SHP77 (cell line): ENCODE results near the gene STOX2.

Experiments
- DNase-seq, 2 experiments: peaks; one replicate each; lab custom pipeline; 2025; lab: John Stamatoyannopoulos, UW

Gene STOX2

DNA sequence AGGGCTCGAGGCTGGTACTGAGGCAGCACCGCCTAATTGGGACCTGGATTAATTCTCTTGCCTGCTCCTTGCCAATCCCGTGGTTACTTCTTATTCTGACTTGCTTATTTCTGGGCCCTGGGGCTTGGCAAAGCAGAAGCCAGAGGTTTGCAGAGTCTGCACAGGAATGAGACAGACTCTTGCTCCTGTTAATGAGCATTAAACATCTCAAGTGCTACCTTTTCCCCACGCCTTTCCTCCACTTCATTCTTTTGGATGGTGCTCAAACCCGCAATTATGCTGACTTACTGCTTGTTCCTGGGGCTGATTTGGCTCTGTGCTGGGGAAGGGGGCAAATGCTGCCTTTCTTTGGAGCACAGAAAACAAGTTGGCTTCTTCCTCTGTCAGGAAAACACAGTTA, 16.5 kb upstream of the STOX2 start:
- no peak for DNase-seq

DNA sequence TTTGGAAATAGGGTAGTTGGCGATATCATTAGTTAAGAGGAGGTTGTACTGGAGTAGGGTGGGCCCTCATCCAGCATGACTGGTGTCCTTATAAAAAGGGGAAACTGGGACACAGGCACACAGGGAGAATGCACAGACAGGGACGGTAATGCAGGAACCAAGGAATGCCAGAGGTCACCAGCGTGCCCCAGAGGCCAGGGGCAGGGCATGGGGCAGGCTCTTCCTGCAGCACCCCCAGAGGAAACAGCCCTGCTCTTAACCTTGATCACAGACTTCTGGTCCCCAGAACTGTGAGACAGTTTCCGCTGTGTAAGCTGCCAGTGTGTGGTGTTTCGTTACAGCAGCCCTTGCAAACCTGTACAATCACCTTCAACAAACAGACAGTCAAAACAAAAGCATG, 15.9 kb upstream of the STOX2 start:
- no peak for DNase-seq

- DNase-seq = no peak
Observed at GRCh38 chr4:183897193-183897592, 7.9 kb upstream of the STOX2 start.

DNA sequence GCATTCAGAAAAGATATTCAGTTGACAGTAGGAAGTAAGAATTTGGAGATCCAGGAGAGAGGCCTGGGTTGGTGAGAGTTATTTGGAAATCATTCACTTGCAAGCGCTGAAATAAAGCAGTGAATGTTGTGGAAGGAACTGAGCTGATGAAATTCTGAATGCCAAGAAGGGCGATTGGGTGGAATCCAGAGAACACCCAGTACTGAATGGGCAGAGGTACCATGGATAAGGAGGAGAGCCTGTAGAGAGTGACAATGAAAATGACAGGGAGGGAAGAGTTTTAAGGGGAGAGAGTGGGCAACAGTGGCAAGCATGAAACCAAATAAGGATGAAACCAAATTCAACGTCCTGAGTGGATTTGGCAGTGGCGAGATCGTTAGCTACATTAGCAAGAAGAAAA, 6.7 kb upstream of the STOX2 start:
- no peak for DNase-seq

DNA sequence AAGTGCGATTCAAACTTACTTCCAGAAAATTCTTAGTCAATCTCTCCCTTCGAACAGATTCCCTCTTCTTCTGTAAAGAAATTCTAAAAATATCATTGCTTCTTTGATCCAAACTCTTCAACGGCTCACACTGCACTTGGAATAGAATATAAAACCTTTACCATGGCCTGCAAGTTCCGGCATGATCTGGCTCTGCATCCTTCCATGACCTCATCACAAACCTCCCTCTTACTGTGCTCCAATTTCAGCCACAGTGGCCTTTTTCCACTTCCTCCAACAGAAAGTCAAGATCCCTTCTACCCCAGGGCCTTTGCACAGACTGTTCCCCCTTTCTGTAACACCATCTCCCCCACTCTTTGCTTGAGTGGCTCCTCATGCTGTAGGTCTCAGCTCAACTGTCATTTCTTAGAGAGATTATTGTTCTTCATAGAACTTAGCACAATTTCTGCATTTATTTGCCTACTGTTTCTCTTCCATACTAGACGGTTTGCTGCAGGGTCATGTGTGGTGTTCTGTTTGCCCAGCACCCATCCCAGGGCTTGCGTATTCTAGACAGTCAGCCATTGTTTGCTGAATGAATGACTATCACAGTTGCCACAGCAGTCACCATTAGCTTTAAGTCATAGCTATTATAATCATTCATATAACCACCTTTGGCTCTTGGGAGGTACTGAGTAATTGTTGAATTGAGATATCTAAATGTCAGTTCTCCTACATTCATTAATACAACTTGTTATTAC, 1.9 kb upstream of the STOX2 start:
- no peak for DNase-seq

DNA sequence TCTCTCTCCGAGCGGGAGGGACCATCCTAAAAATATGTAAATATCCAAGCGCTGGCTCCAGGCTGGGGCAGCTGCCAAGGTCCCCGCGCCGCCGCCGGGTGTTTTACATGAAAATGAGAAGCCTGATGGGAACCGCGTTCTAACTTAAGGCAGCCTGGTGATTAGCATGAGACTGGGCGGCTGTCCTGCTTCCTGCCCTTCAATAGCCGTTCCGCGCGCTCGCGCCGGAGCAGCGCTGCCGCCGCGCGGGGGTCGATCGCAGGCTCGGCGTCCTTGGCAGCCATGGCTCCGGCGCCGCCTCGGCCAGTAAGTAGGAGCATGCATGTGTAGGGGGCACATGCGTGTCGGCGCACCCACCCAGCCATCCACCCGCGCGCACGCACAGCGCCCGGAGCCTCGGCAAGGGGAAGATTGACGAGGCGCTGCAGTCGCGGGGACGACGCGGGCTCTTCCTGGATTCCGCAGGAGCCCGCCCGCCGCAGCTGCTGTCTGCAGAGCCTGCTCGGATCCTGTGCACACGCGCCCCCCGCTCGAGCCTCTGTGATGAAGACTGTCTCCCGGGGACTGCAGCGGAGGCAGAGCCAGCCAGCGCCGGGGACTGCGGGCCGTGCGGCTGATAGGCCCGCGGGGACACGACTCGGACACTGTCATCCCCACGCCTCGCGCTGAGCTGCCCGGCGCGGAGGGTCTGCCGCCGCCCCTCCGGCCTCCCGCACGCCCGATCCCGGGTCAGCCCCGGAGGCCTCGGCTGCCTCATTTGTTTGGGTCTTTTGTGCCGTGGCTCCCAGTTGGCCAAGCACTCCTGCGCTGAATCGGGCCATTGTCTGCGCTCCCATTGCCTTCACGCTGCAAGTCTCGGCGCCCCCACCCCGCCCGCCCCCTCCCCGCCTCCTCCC, 734 bp downstream of the STOX2 start:
- DNase-seq = no peak

DNA sequence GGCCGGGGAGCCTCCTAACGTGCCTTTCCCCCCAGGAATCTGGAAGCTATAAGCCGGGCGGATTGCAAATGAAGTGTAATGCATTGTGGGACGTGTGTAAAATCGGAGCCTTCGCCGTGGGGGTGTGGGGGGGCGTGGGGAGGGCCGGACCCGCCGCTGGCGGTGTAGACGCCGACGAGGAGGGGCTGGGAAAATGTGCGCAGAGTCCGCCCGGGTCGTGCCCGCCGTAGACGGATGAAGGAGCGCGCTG, 1.3 kb downstream of the STOX2 start:
- DNase-seq = no peak

GRCh38 chr4:183906739-183907651, 1.9 kb downstream of the STOX2 start:
- DNase-seq = no peak

DNA sequence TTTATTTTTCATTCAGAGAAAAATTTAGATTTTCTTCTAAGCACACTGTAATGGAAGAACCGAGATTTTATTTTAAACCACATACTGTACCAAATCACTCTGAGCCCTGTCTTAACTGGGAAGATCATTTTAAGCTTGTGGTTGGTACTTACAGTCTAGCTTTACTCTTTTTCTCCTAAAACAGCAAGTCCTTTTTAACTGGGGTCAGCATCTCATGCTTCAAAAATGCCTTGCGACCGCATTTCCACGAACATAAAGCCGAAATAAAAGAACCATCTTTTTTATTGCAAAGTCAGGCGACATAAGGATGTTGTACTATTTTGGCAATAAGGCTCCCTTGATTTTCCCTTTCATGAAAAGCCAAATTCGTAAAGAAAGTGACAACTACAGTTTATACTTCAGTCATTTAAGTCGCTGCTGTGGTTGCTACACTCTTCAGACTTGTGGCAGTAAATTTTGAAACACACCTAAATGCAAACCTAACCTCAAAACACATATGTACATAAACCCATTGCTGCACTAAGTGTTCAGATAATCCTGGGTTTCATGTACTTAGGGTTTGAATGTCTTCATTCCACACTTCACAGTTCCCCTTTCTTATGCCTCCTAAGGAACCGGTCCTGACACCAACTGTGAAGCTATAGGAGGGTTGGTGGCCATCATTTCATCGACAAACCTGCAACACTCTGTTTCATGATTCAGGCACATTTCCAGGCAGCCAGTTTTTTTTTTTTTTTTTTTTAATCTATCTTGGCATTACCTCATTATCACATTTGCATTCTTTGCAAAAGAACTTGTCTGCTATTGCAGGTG, 3.0 kb downstream of the STOX2 start:
- DNase-seq = no peak

DNA sequence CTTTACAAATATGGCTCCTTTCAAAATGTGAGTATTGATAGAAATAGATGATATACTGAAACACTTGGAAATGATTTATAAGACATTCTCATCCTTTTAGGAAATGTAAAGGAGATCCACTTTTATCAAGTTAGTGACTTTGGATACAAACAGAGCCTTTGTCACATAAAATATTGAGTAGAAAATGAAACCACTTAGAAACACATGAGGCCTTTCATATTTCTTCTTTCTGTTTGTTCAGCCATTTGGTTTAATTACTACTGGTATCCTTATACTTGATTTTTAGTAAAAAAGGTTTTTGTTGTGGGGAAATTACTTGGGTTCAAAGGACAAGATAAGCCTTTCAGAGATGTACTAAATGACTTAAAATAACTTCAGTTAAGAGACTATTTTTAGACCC, 4.1 kb downstream of the STOX2 start:
- no peak for DNase-seq

- no peak for DNase-seq
Observed at GRCh38 chr4:183909801-183910200, 4.7 kb downstream of the STOX2 start.

DNA sequence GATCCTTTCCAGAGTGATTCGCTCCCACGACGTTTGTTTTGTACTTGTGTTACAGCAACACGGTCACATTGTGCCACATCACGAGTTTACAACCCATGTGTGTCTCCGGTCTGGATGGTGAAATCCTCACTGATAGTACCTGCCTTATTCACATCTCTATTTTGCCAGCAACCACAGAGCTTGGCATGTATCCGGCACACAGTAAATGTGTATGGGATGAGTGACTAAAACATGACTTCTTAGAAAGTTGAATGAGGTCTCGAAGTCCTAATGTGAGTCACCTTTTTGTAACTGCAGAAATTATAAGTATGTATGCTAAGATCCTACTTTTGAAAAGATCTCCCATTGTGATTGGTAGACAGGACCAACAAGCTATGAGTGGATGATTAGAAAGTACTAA, 7.5 kb downstream of the STOX2 start:
- no peak for DNase-seq

DNA sequence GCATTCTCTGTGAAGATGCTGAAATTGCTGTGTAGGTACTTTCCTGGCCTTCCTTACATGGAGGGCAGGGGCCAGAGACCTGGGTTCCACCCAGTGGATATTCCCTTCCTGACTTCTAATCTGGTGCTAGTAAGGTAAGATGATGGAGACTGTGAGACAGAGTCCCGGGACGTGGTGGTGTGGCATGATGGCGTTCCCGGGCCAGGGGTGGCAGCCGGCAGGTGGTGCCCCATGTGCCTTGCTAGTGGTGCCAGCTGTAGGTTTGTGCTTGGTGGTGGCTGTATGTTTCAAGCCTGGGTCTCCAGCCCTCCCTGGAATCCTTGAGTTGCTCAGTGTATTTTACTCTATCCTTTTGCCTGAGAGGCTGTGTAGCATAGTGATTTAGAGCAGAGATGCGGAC, 10.9 kb downstream of the STOX2 start:
- no peak for DNase-seq

GRCh38 chr4:183918696-183919095, 13.6 kb downstream of the STOX2 start:
- DNase-seq = no peak

DNA sequence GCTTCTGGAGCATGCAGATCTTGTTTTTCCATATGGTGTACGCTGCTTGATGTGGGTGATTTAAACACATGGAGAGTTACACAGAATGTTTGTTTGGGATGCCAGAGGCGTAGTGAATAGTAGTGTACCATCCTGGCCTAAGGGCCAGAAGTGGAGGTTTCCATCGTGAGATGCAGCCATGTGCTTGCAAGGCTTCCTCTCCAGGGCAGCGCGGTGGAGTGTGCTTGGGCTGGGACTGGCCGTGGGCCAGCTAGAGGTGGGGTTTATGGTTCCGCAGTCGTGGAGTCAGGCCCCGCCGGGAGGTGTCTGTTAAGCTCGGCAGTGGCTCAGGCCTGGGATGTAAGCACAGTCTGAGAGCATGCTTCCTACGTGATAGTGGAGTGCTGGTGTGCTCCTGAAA, 14.0 kb downstream of the STOX2 start:
- DNase-seq = no peak

- no peak for DNase-seq
Observed at GRCh38 chr4:183920512-183920911, 15.4 kb downstream of the STOX2 start.

- DNase-seq = no peak
Observed at GRCh38 chr4:183921335-183921734, 16.2 kb downstream of the STOX2 start.

DNA sequence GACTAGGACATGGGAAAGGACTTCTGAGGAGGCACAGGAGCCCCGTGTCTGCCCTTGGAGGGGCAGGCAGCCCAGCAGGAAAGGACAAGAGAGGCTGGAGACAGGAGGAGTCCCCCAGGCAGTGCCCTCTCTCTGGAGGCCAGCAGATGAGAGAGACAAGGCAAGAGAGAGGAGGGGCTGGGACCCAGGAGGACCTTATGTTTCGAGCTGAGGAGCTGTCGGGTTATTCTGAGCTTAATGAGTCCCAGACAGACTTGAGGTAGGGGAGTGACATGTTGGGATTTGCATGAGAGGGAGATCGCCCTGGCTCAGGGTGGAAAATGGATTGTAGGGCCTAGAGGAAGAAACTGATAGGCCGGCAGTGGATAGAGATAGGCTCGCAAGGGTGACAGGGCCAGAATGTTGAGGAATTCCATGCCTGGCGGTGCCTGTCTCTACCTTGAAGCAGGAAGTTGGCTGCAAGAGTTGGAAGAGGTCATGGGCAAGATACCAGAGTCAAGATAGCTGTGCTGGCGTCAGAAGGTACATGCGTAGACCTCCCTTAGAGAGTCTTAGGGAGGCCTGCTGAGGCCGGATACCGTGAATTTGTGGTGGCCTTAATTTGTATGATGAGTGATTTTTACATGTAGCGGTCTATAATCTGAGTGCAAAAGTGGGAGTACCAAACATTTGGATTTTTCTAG, 19.4 kb downstream of the STOX2 start:
- DNase-seq = no peak

DNA sequence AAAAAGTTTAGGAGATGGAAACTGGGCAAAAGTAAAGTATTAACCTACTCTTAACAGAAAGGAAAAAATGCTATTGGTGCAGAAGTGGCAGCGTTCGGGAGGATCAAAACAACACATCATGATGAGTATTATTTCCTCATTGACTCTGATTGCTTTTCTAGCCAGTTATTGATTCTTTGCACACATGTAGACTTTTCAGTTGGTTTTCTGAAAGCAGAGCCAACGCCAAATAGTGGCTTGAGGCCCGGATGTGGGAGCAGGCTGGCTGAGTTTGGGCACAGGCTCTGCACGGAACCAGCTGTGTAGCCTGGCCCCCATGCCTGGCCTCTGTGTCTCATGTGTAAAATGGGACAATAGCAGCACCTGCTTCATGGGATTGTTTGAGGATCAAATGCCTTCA, 21.8 kb downstream of the STOX2 start:
- DNase-seq = no peak

- no peak for DNase-seq
Observed at GRCh38 chr4:183932576-183932975, 27.5 kb downstream of the STOX2 start.

DNA sequence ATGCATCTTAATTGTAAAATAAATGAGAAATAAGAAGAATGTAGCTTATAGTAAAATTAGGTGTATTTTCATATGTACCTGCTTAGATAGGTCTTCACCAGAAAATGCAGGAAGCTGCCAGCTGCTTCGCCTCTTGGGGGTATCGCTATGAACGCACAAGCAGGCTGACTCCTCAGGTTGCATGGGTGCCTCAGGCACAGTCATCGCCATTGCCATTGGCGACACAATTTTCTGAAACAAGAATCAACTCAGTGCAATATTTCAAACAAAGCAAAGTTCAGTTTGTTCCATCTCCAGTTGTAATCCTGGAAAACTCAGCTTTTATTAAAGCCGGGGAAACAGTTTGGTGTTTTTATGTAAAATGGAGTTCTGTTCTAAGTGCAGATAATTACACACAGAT, 29.7 kb downstream of the STOX2 start:
- no peak for DNase-seq
